ENCODE measurements around the gene BRF1. TPM values are rescaled to one million over a fixed set of nuclear protein-coding genes. Genes with fewer than 3 reads are reported as not detected.

The BRF1 gene
- total and polyA plus RNA-seq, 2 experiments from 2014 or later, result 23.6 to 35.9 TPM

DNA sequence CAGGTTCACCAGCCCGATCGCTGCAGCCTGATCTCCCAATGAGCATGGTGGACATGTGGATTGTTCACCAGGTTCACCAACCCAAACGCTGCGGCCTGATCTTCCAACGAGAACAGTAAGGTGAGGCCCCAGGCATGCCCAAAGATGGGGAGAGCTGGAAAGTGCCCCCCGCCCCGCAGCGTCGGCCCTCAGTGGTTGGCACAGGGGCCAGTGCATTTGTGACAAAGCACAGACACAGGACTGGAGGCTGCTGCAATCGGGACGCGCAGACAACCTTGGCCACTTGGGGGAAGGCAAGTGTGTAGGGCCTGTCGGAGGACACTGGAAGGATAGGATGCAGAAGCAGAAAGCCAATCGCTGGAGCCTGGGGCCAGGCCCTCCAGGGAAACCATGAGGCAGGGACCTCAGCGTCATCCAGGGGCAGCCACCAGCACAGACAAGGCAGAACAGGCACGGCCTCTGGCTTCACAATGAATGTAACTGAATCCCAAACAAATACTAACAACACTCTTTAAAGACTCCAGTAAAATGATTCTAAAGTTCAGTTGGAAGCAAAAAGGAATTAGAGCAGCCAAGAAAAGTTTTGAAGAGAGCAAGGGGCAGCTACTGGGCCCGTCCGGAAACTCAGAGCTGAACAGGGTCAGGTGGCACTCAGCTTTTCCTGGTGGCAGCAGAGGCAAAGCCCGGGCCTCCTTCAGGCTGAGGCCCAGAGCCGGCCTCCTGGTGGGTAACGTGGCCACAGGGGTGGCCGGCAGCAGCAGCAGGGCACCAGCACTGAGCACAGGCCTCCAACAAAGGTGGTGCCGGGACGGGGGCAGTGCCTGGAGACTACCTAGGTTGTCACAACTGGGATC, 13.3 kb downstream of the BRF1 start:
- H2AFZ ChIP-seq, result no peak overlapping the region
- no peaks in the 10 kb centered on the region for H3K27me3 ChIP-seq
- peaks cover 83% of the 10 kb centered on the region for H3K79me2 ChIP-seq
- H4K20me1 ChIP-seq (ENCODE audit: insufficient read depth, poor library complexity, severe bottlenecking), result peaks cover 18% of the 10 kb centered on the region
- H3K36me3 ChIP-seq (replicated peaks; ENCODE audit: insufficient read depth, low read depth), result no peaks in the 10 kb centered on the region
- no peaks in the 10 kb centered on the region for H3K4me1 ChIP-seq (ENCODE audit: insufficient read depth)
- no peak overlapping the region for H3K4me3 ChIP-seq
- TF ChIP-seq EZH2 (IDR thresholded peaks at IDR 0.05; ENCODE audit: borderline replicate concordance), result no peak
- TF ChIP-seq, protein P1, sequence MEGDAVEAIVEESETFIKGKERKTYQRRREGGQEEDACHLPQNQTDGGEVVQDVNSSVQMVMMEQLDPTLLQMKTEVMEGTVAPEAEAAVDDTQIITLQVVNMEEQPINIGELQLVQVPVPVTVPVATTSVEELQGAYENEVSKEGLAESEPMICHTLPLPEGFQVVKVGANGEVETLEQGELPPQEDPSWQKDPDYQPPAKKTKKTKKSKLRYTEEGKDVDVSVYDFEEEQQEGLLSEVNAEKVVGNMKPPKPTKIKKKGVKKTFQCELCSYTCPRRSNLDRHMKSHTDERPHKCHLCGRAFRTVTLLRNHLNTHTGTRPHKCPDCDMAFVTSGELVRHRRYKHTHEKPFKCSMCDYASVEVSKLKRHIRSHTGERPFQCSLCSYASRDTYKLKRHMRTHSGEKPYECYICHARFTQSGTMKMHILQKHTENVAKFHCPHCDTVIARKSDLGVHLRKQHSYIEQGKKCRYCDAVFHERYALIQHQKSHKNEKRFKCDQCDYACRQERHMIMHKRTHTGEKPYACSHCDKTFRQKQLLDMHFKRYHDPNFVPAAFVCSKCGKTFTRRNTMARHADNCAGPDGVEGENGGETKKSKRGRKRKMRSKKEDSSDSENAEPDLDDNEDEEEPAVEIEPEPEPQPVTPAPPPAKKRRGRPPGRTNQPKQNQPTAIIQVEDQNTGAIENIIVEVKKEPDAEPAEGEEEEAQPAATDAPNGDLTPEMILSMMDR (IDR thresholded peaks at IDR 0.05; ENCODE audit: poor library complexity), result no peak
- no peak for TF ChIP-seq EZH2phosphoT487 (IDR thresholded peaks at IDR 0.05; ENCODE audit: low read depth, severe bottlenecking, unreplicated experiment)
- DNase-seq (ENCODE audit: low spot score), result no peak
- no peak overlapping the region for H3K27ac ChIP-seq
- H3K4me2 ChIP-seq, result no peak overlapping the region
- no peaks in the 10 kb centered on the region for H3K9me3 ChIP-seq (ENCODE audit: low read depth)
- WGBS (ENCODE audit: low lambda C conversion rate, missing lambda C conversion rate), result 88% methylated on average over 24 of the region's 24 CpGs
- H3K9me2 ChIP-seq (replicated peaks; ENCODE audit: insufficient read depth), result no peaks in the 10 kb centered on the region

DNA sequence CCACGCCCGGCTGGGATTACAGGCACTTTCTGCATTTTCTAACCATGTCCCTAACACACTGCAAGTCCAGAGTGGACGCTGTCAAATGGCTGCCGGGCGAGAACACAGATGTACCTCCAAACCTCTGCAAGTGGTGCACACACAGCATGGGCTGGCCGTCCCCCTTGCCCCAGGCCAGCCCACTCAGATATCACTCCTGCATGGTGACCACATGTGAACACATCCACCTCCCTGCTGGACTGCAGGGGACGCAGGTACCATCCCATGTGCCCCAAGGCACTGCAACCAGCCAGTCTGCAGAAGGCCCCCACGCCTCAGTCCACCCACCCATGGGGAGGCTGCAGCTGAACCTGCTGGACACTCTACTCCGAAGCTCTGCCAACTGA, 14.0 kb downstream of the BRF1 start:
- H3K4me2 ChIP-seq, result no peak overlapping the region
- H3K79me2 ChIP-seq, result peaks cover 81% of the 10 kb centered on the region
- H3K4me1 ChIP-seq (ENCODE audit: insufficient read depth), result no peaks in the 10 kb centered on the region
- no peak for DNase-seq (ENCODE audit: low spot score)
- no peaks in the 10 kb centered on the region for H3K9me3 ChIP-seq (ENCODE audit: low read depth)
- H3K4me3 ChIP-seq, result no peak overlapping the region
- TF ChIP-seq EZH2phosphoT487 (IDR thresholded peaks at IDR 0.05; ENCODE audit: low read depth, severe bottlenecking, unreplicated experiment) (no peak), EZH2 (IDR thresholded peaks at IDR 0.05; ENCODE audit: borderline replicate concordance) (no peak)
- TF ChIP-seq, protein P1 (IDR thresholded peaks at IDR 0.05; ENCODE audit: poor library complexity), result no peak
- H3K27me3 ChIP-seq, result no peaks in the 10 kb centered on the region
- no peaks in the 10 kb centered on the region for H3K9me2 ChIP-seq (replicated peaks; ENCODE audit: insufficient read depth)
- H3K27ac ChIP-seq, result no peak overlapping the region
- 97% methylated on average over 9 of the region's 9 CpGs for WGBS (ENCODE audit: low lambda C conversion rate, missing lambda C conversion rate)
- no peak overlapping the region for H2AFZ ChIP-seq
- H3K36me3 ChIP-seq (replicated peaks; ENCODE audit: insufficient read depth, low read depth), result no peaks in the 10 kb centered on the region
- H4K20me1 ChIP-seq (ENCODE audit: insufficient read depth, poor library complexity, severe bottlenecking), result peaks cover 21% of the 10 kb centered on the region

DNA sequence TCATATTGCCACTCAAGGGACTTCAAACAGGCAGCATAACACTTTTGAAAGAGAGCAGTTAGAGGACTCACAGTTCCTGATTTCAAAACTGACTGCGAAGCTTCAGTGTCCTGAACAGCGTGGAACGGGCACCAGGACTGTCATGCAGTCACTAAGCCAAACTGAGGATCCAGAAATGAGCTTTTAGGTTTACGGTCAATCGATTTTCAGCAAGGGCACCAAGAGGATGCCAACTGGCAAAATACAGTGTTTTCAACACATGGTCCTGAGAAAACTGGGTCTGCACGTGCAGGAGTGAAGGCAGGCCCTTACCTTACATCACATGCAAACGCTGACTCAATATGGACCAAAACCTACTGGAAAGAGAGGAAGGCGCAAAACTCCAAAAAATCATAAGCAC, 15.6 kb downstream of the BRF1 start:
- Histone ChIP-seq H3K27me3 (no peaks in the 10 kb centered on the region), H3K79me2 (peaks cover 75% of the 10 kb centered on the region), H3K9me2 (replicated peaks; ENCODE audit: insufficient read depth) (no peaks in the 10 kb centered on the region), H3K36me3 (replicated peaks; ENCODE audit: insufficient read depth, low read depth) (no peaks in the 10 kb centered on the region), H2AFZ (no peak overlapping the region), H3K4me2 (no peak overlapping the region), H3K27ac (no peak overlapping the region), H4K20me1 (ENCODE audit: insufficient read depth, poor library complexity, severe bottlenecking) (peaks cover 12% of the 10 kb centered on the region), H3K4me3 (no peak overlapping the region), H3K4me1 (ENCODE audit: insufficient read depth) (no peaks in the 10 kb centered on the region), H3K9me3 (ENCODE audit: low read depth) (no peaks in the 10 kb centered on the region)
- WGBS (ENCODE audit: low lambda C conversion rate, missing lambda C conversion rate), result 92% methylated on average over 8 of the region's 8 CpGs
- TF ChIP-seq EZH2 (IDR thresholded peaks at IDR 0.05; ENCODE audit: borderline replicate concordance) (no peak), EZH2phosphoT487 (IDR thresholded peaks at IDR 0.05; ENCODE audit: low read depth, severe bottlenecking, unreplicated experiment) (no peak)
- TF ChIP-seq, protein P1 (IDR thresholded peaks at IDR 0.05; ENCODE audit: poor library complexity), result no peak
- no peak for DNase-seq (ENCODE audit: low spot score)

All from hepatocyte (in vitro differentiated cells).